Endothelial cell of umbilical vein (primary cell): Measurements from ENCODE around the gene ABHD18. TPM values are rescaled to one million over a fixed set of nuclear protein-coding genes. Genes with fewer than 3 reads are reported as not detected.

ENCODE experiments used
- BruUV-seq: library from RNA; stranded (reverse); fragments of 400-500 nt; replicated peaks from 2 replicates; lab custom pipeline; 2021; lab: Mats Ljungman, UMichigan
- CTCF ChIA-PET: fragments of 300-600, 350-600 bp; sonication (Branson Sonifier 250); formaldehyde crosslinking; loops from one replicate; lab custom pipeline; 2021; ENCODE audit warnings: antibody characterized with exemption, inconsistent platforms; lab: Charles Lee
- POLR2A ChIA-PET: fragments of 300-600, 350-600 bp; sonication (Branson Sonifier 250); formaldehyde crosslinking; loops from one replicate; lab custom pipeline; 2021; ENCODE audit warnings: antibody characterized with exemption, inconsistent platforms; lab: Charles Lee
- DNase-seq: peaks from one replicate; pipeline ENCODE4 v3.0.0-alpha.2; 2011; ENCODE audit warnings: low read depth, low spot score
- FAIRE-seq: peaks from 2 replicates; lab custom pipeline; 2011; peaks lifted over from hg19 to GRCh38; lab: Jason Lieb, UNC
- H2AFZ ChIP-seq: 2 replicates; pipeline ENCODE4 v1.6.0; 2012; ENCODE audit warnings: low read depth, low read length, control low read depth, inconsistent platforms
- H3K27ac ChIP-seq: 2 replicates; pipeline ENCODE4 v1.5.1; 2011; ENCODE audit warnings: low read depth, mild to moderate bottlenecking, control low read depth, low read length, moderate library complexity; ENCODE audit not compliant: insufficient read depth
- H3K27me3 ChIP-seq, 2 experiments: 2 replicates each; pipeline versions ENCODE4 v1.6.0 to v1.6.1; 2011; ENCODE audit warnings: low read length in 2 of 2, mixed read lengths in 1 of 2; ENCODE audit not compliant: control insufficient read depth in 2 of 2, insufficient read depth in 2 of 2
- H3K36me3 ChIP-seq, 2 experiments: 2 replicates in 1 of 2; 3 replicates in 1 of 2; pipeline ENCODE4 v1.5.1; 2011; ENCODE audit warnings: low read length in 2 of 2, mild to moderate bottlenecking in 1 of 2, moderate library complexity in 1 of 2; ENCODE audit not compliant: control insufficient read depth in 2 of 2, insufficient read depth in 2 of 2; ENCODE audit errors: extremely low read depth in 1 of 2
- H3K4me1 ChIP-seq: 3 replicates; pipeline ENCODE4 v1.5.1; 2011; ENCODE audit warnings: mild to moderate bottlenecking, low read length; ENCODE audit not compliant: control insufficient read depth, insufficient read depth; ENCODE audit errors: extremely low read depth
- H3K4me2 ChIP-seq: 2 replicates; pipeline ENCODE4 v1.6.1; 2011; ENCODE audit warnings: low read length, control low read depth, mixed read lengths; ENCODE audit not compliant: insufficient read depth
- H3K4me3 ChIP-seq, 3 experiments: fragments of 200-600 bp in 1 of 3; sonication (generic), shearing (Covaris generic) in 1 of 3; replicated peaks in 1 of 3; 2 replicates each; pipeline ENCODE4 v1.5.1; 2011 to 2016; ENCODE audit warnings: control low read depth in 3 of 3, low read length in 3 of 3, mild to moderate bottlenecking in 2 of 3, inconsistent platforms in 1 of 3, low read depth in 1 of 3, moderate library complexity in 1 of 3; ENCODE audit not compliant: insufficient read depth in 1 of 3
- H3K79me2 ChIP-seq: 2 replicates; pipeline ENCODE4 v1.6.0; 2012; ENCODE audit warnings: low read length, inconsistent platforms; ENCODE audit not compliant: control insufficient read depth, insufficient read depth
- H3K9ac ChIP-seq: replicated peaks from 2 replicates; pipeline ENCODE3; 2011; ENCODE audit warnings: low read length, control low read depth; ENCODE audit not compliant: insufficient read depth; ENCODE audit errors: extremely low read depth
- H3K9me1 ChIP-seq: replicated peaks from 3 replicates; pipeline ENCODE4 v1.6.0; 2011; ENCODE audit warnings: mild to moderate bottlenecking, low read length; ENCODE audit not compliant: control insufficient read depth, insufficient read depth; ENCODE audit errors: extremely low read depth
- H3K9me3 ChIP-seq: replicated peaks from 2 replicates; pipeline ENCODE4 v1.5.1; 2012; ENCODE audit warnings: low read length, inconsistent platforms; ENCODE audit not compliant: control insufficient read depth, insufficient read depth
- H4K20me1 ChIP-seq: replicated peaks from 2 replicates; pipeline ENCODE3; 2011; ENCODE audit warnings: mild to moderate bottlenecking, low read length; ENCODE audit not compliant: control insufficient read depth, insufficient read depth; ENCODE audit errors: extremely low read depth
- CTCF ChIP-seq, 2 donors: IDR thresholded peaks; 1 replicate in 1 of 2; 2 replicates in 1 of 2; pipeline ENCODE4 v1.5.1; 2011; ENCODE audit warnings: low read length in 2 of 2, mild to moderate bottlenecking in 2 of 2, moderate library complexity in 2 of 2, control low read depth in 1 of 2, inconsistent platforms in 1 of 2, low read depth in 1 of 2; ENCODE audit not compliant: insufficient read depth in 1 of 2; ENCODE audit errors: extremely low read depth in 1 of 2
- EZH2 ChIP-seq: IDR thresholded peaks from 2 replicates; pipeline ENCODE4 v1.6.1; 2012; ENCODE audit warnings: borderline replicate concordance, low read depth, mild to moderate bottlenecking, moderate library complexity, low read length, inconsistent platforms; ENCODE audit not compliant: severe bottlenecking
- FOS ChIP-seq: IDR thresholded peaks from 2 replicates; pipeline ENCODE4 v1.6.1; 2011; ENCODE audit warnings: mild to moderate bottlenecking, low read length, moderate library complexity, borderline replicate concordance; ENCODE audit not compliant: insufficient read depth
- GATA2 ChIP-seq: IDR thresholded peaks from 2 replicates; pipeline ENCODE4 v1.7.0; 2011; ENCODE audit warnings: low read depth, mild to moderate bottlenecking, moderate library complexity, mixed read lengths, low read length; ENCODE audit not compliant: insufficient read length, insufficient read depth
- JUN ChIP-seq: IDR thresholded peaks from 2 replicates; pipeline ENCODE4 v1.6.1; 2011; ENCODE audit warnings: borderline replicate concordance, low read depth; ENCODE audit not compliant: insufficient read length, insufficient read depth
- MAX ChIP-seq: IDR thresholded peaks from 2 replicates; pipeline ENCODE4 v1.6.1; 2011; ENCODE audit not compliant: insufficient read depth, insufficient read length
- MYC ChIP-seq: IDR thresholded peaks from one replicate; pipeline ENCODE4 v1.6.1; 2011; ENCODE audit warnings: mild to moderate bottlenecking, low read depth, low read length
- POLR2A ChIP-seq: IDR thresholded peaks from 2 replicates; pipeline ENCODE4 v1.6.1; 2012; ENCODE audit warnings: low read depth, mild to moderate bottlenecking, control low read depth, low read length
- POLR2AphosphoS5 ChIP-seq: IDR thresholded peaks from 2 replicates; pipeline ENCODE4 v1.6.1; 2012; ENCODE audit warnings: low read depth, mild to moderate bottlenecking, control low read depth, low read length, moderate library complexity; ENCODE audit not compliant: insufficient read depth
- dilution Hi-C: fragments of 300-500 bp; cut with MboI; formaldehyde crosslinking; loops from one replicate; pipeline ENCODE4 v1.15.0; 2019; ENCODE audit warnings: low sequenced_read_pairs; ENCODE audit not compliant: extremely low pct_ligation_motif_present
- intact Hi-C: fragments of 100-400 bp; cut with micrococcal nuclease; formaldehyde crosslinking; loops from one replicate; pipeline ENCODE4 v1.10.0; 2022
- polyA plus RNA-seq, 4 experiments: library from polyadenylated mRNA; depleted of rRNA in 3 of 4; stranded (reverse) in 3 of 4; unstranded in 1 of 4; fragments of >200 nt; gene quantifications; 2 replicates each; pipeline versions ENCODE4 v1.2.1 to v1.2.3, GENCODE V29; 2011 to 2012; ENCODE audit warnings: missing spikeins in 1 of 4
- total RNA-seq: library from RNA; stranded (reverse); gene quantifications from 2 replicates; pipeline ENCODE4 v1.2.3, GENCODE V29; 2021

Gene ABHD18
- total and polyA plus RNA-seq, 2 donors (not counting 3 experiments of a cell fraction or from before 2014, with no cell fraction given): 2.4 to 9.1 TPM

- H3K27me3 ChIP-seq: no peaks in the 10 kb centered on the region
- dilution Hi-C loops (no loop called here), intact Hi-C loops (no loop called here)
- H3K4me2 ChIP-seq: no peak overlapping the region
- H3K9me1 ChIP-seq: no peaks in the 10 kb centered on the region
- no peaks in the 10 kb centered on the region for H4K20me1 ChIP-seq
- H3K4me1 ChIP-seq: no peaks in the 10 kb centered on the region
- no peak overlapping the region for H3K9ac ChIP-seq
- TF ChIP-seq MYC: no peak
- no peak for TF ChIP-seq FOS
- TF ChIP-seq POLR2A: no peak
- TF ChIP-seq EZH2: no peak
- no peak for TF ChIP-seq JUN
- no peak for TF ChIP-seq POLR2AphosphoS5
- no peak for TF ChIP-seq GATA2
- no peak for TF ChIP-seq CTCF (IDR thresholded peaks at IDR 0.05; ENCODE audit: extremely low read depth in 1 of 2, insufficient read depth in 1 of 2, low read depth in 1 of 2, low read length in 2 of 2)
- TF ChIP-seq MAX: no peak
- FAIRE-seq (no peak), DNase-seq (no peak)
- no peak overlapping the region for H2AFZ ChIP-seq
- H3K4me3 ChIP-seq: no peak overlapping the region
- H3K36me3 ChIP-seq: peaks cover 0 to 2% of the 10 kb centered on the region in 2 experiments
- no TSS peak for BruUV-seq
- no peaks in the 10 kb centered on the region for H3K9me3 ChIP-seq
- ChIA-PET POLR2A (no interaction called here), CTCF (no interaction called here)
- H3K27ac ChIP-seq: no peak overlapping the region
- H3K79me2 ChIP-seq: no peaks in the 10 kb centered on the region
Observed at GRCh38 chr4:128025319-128025718, 60.1 kb downstream of the ABHD18 start.
